SK-N-SH (cell line): ENCODE measurements around the gene PRSS58. TPM values are rescaled to one million over a fixed set of nuclear protein-coding genes. Genes with fewer than 3 reads are reported as not detected.

Source experiments
- CTCF ChIA-PET: fragments of 300-600, 350-600 bp; formaldehyde crosslinking; extraction: SDS; loops from one replicate; lab custom pipeline; 2021; lab: Yijun Ruan, JAX
- POLR2A ChIA-PET: fragments of 350-600 bp; sonication (Branson Sonifier 250); formaldehyde crosslinking; extraction: SDS; loops from one replicate; lab custom pipeline; 2020; ENCODE audit warnings: antibody characterized with exemption, inconsistent platforms; lab: Yijun Ruan, JAX
- DNase-seq: peaks from one replicate; pipeline ENCODE4 v3.0.0; 2012
- H2AFZ ChIP-seq: fragments of 200-600 bp; sonication (generic); 2 replicates; pipeline ENCODE4 v1.8.1; 2016; ENCODE audit warnings: antibody characterized with exemption, mild to moderate bottlenecking, low read depth
- H3F3A ChIP-seq: fragments of 200-600 bp; sonication (generic); replicated peaks from 2 replicates; pipeline ENCODE3; 2016; ENCODE audit warnings: antibody characterized with exemption, mild to moderate bottlenecking; ENCODE audit not compliant: insufficient read depth
- H3K27ac ChIP-seq, 2 experiments: fragments of 200-500 bp in 1 of 2; fragments of 200-600 bp in 1 of 2; sonication (Bioruptor generic) in 1 of 2; sonication (generic), shearing (Covaris generic) in 1 of 2; 2 replicates each; pipeline versions ENCODE4 v1.5.1 to v1.6.1; 2014 to 2016; ENCODE audit warnings: low read depth in 2 of 2, inconsistent platforms in 1 of 2, low read length in 1 of 2, mild to moderate bottlenecking in 1 of 2, mixed read lengths in 1 of 2
- H3K27me3 ChIP-seq: fragments of 200-600 bp; sonication (generic), shearing (Covaris generic); 2 replicates; pipeline ENCODE4 v1.6.1; 2016; ENCODE audit warnings: mixed run types; ENCODE audit not compliant: insufficient read depth
- H3K36me3 ChIP-seq, 2 experiments: fragments of 200-500 bp in 1 of 2; fragments of 200-600 bp in 1 of 2; sonication (Bioruptor generic) in 1 of 2; sonication (generic) in 1 of 2; replicated peaks in 1 of 2; 2 replicates each; pipeline versions ENCODE3 to v1.5.1; 2014 to 2016; ENCODE audit warnings: low read length in 1 of 2, mild to moderate bottlenecking in 1 of 2; ENCODE audit not compliant: insufficient read depth in 2 of 2, control insufficient read depth in 1 of 2
- H3K4me1 ChIP-seq, 2 experiments: fragments of 200-500 bp in 1 of 2; fragments of 200-600 bp in 1 of 2; sonication (Bioruptor generic) in 1 of 2; sonication (generic), shearing (Covaris generic) in 1 of 2; 2 replicates each; pipeline versions ENCODE4 v1.5.1 to v1.6.1; 2014 to 2016; ENCODE audit warnings: low read depth in 1 of 2, low read length in 1 of 2, mixed run types in 1 of 2; ENCODE audit not compliant: insufficient read depth in 2 of 2, control insufficient read depth in 1 of 2
- H3K4me2 ChIP-seq: fragments of 200-600 bp; sonication (generic), shearing (Covaris generic); 2 replicates; pipeline ENCODE4 v1.6.1; 2017; ENCODE audit warnings: mixed run types
- H3K4me3 ChIP-seq, 2 experiments: fragments of 200-500 bp in 1 of 2; fragments of 200-600 bp in 1 of 2; sonication (Bioruptor generic) in 1 of 2; sonication (generic), shearing (Covaris generic) in 1 of 2; 2 replicates each; pipeline versions ENCODE4 v1.5.1 to v1.8.1; 2014 to 2016; ENCODE audit warnings: low read depth in 2 of 2, inconsistent platforms in 1 of 2, low read length in 1 of 2, mild to moderate bottlenecking in 1 of 2, mixed read lengths in 1 of 2, moderate library complexity in 1 of 2
- H3K79me2 ChIP-seq: fragments of 200-600 bp; sonication (generic); 2 replicates; pipeline ENCODE4 v1.8.1; 2017; ENCODE audit warnings: mild to moderate bottlenecking; ENCODE audit not compliant: insufficient read depth
- H3K9ac ChIP-seq: fragments of 200-600 bp; sonication (generic); 2 replicates; pipeline ENCODE4 v1.6.1; 2017; ENCODE audit warnings: mixed run types
- H3K9me2 ChIP-seq: fragments of 200-600 bp; sonication (generic); 2 replicates; pipeline ENCODE4 v1.6.1; 2017; ENCODE audit warnings: mixed run types
- H3K9me3 ChIP-seq: fragments of 200-600 bp; sonication (generic); 2 replicates; pipeline ENCODE4 v1.6.1; 2017; ENCODE audit warnings: mixed run types, mild to moderate bottlenecking, moderate library complexity
- H4K20me1 ChIP-seq: fragments of 200-600 bp; sonication (generic); 2 replicates; pipeline ENCODE4 v1.6.1; 2017; ENCODE audit warnings: mild to moderate bottlenecking, mixed run types; ENCODE audit not compliant: insufficient read depth
- CHD2 ChIP-seq: fragments of 150-350 bp; IDR thresholded peaks from 2 replicates; pipeline ENCODE4 v1.6.1; 2018; ENCODE audit warnings: low read length; ENCODE audit not compliant: partially characterized antibody
- EP300 ChIP-seq, 2 experiments: IDR thresholded peaks; 2 replicates each; pipeline versions ENCODE4 v1.4.0 to v1.6.1; 2012; ENCODE audit warnings: borderline replicate concordance in 1 of 2, low read depth in 1 of 2, low read length in 1 of 2
- EZH2phosphoT487 ChIP-seq: fragments of 200-600 bp; sonication (generic); IDR thresholded peaks from 2 replicates; pipeline ENCODE4 v1.6.1; 2017; ENCODE audit warnings: low read depth, mixed run types, mild to moderate bottlenecking, antibody characterized with exemption, moderate library complexity, borderline replicate concordance
- FOXJ3 ChIP-seq: sonication (generic); formaldehyde crosslinking; IDR thresholded peaks from 2 replicates; pipeline ENCODE4 v1.5.1; 2020; ENCODE audit warnings: mild to moderate bottlenecking, missing genetic modification reagents
- FOXM1 ChIP-seq: IDR thresholded peaks from 2 replicates; pipeline ENCODE4 v1.4.0; 2012; ENCODE audit warnings: low read depth, mild to moderate bottlenecking
- JUND ChIP-seq: IDR thresholded peaks from 2 replicates; pipeline ENCODE4 v1.4.0; 2012
- MEF2A ChIP-seq: IDR thresholded peaks from 2 replicates; pipeline ENCODE4 v1.4.0; 2012; ENCODE audit warnings: low read depth, borderline replicate concordance
- MXI1 ChIP-seq: IDR thresholded peaks from 2 replicates; pipeline ENCODE4 v1.6.1; 2012; ENCODE audit warnings: mild to moderate bottlenecking, low read depth, low read length, improper control_type of control experiment
- NFIC ChIP-seq: IDR thresholded peaks from 2 replicates; pipeline ENCODE4 v1.4.0; 2012; ENCODE audit warnings: borderline replicate concordance
- POLR2AphosphoS5 ChIP-seq: IDR thresholded peaks from 2 replicates; pipeline ENCODE4 v1.6.1; 2012; ENCODE audit warnings: low read depth, low read length
- RCOR1 ChIP-seq: fragments of 150-350 bp; IDR thresholded peaks from 2 replicates; pipeline ENCODE4 v1.6.1; 2017; ENCODE audit warnings: antibody characterized with exemption, low read length
- RFX5 ChIP-seq: IDR thresholded peaks from 2 replicates; pipeline ENCODE4 v1.6.1; 2012; ENCODE audit warnings: mild to moderate bottlenecking, improper control_type of control experiment, low read length
- TCF12 ChIP-seq: IDR thresholded peaks from 2 replicates; pipeline ENCODE4 v1.4.0; 2012
- TEAD4 ChIP-seq: IDR thresholded peaks from 2 replicates; pipeline ENCODE4 v1.4.0; 2012; ENCODE audit warnings: mild to moderate bottlenecking, borderline replicate concordance; ENCODE audit not compliant: insufficient read depth
- WGBS: methylation state at CpG from one replicate; pipeline ENCODE4 v1.1.6; 2017; ENCODE audit warnings: low lambda C conversion rate; 5-methylcytosine and 5-hydroxymethylcytosine counted together
- polyA plus RNA-seq, 3 experiments: library from polyadenylated mRNA; depleted of rRNA; stranded (reverse); fragments of >200 nt; gene quantifications; 2 replicates each; pipeline ENCODE4 v1.2.3, GENCODE V29; 2012
- TF ChIP-seq, protein P1 (sequence below): IDR thresholded peaks from 2 replicates; pipeline ENCODE4 v1.4.0; 2012; ENCODE audit warnings: low read depth, borderline replicate concordance
- TF ChIP-seq, protein P2 (sequence below): fragments of 200-600 bp; sonication (generic); IDR thresholded peaks from 2 replicates; pipeline ENCODE4 v1.6.1; 2017; ENCODE audit warnings: antibody characterized with exemption, mild to moderate bottlenecking, moderate library complexity

PRSS58 gene
- polyA plus RNA-seq, 1 of the 3 experiments (the other 2 are of a cell fraction) = not detected

DNA sequence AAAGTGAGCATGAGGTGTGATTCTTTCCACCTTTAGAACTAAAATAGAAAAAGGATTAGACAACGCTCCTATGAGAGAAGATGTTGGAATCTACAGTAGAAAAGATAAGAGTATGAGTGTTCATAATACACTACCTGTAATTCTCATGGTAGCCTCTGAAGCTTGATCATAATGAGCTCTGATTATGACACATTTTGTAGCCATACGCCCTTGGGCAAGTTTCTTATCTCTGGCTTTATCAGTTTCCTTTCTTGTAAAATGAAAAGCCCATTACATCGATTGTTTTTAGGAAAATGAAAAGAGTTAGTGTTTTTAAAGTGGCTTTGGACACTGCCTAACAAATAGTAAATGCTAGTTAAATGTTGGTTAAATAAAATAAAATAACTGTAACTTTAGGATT lies 22.4 kb upstream of the PRSS58 start:
- TF ChIP-seq, protein P1, sequence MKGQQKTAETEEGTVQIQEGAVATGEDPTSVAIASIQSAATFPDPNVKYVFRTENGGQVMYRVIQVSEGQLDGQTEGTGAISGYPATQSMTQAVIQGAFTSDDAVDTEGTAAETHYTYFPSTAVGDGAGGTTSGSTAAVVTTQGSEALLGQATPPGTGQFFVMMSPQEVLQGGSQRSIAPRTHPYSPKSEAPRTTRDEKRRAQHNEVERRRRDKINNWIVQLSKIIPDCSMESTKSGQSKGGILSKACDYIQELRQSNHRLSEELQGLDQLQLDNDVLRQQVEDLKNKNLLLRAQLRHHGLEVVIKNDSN = no peak
- no peak for TF ChIP-seq TCF12
- TF ChIP-seq EZH2phosphoT487 = no peak
- TF ChIP-seq FOXM1 = no peak
- no peak for TF ChIP-seq MEF2A
- TF ChIP-seq TEAD4 = no peak
- TF ChIP-seq, protein P2, sequence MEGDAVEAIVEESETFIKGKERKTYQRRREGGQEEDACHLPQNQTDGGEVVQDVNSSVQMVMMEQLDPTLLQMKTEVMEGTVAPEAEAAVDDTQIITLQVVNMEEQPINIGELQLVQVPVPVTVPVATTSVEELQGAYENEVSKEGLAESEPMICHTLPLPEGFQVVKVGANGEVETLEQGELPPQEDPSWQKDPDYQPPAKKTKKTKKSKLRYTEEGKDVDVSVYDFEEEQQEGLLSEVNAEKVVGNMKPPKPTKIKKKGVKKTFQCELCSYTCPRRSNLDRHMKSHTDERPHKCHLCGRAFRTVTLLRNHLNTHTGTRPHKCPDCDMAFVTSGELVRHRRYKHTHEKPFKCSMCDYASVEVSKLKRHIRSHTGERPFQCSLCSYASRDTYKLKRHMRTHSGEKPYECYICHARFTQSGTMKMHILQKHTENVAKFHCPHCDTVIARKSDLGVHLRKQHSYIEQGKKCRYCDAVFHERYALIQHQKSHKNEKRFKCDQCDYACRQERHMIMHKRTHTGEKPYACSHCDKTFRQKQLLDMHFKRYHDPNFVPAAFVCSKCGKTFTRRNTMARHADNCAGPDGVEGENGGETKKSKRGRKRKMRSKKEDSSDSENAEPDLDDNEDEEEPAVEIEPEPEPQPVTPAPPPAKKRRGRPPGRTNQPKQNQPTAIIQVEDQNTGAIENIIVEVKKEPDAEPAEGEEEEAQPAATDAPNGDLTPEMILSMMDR = no peak
- TF ChIP-seq EP300 (IDR thresholded peaks at IDR 0.05; ENCODE audit: borderline replicate concordance in 1 of 2, low read depth in 1 of 2, low read length in 1 of 2) = no peak
- H3K4me2 ChIP-seq = no peak overlapping the region
- POLR2A ChIA-PET = no interaction called here

GRCh38 chr7:142279601-142280000 lies 21.7 kb upstream of the PRSS58 start:
- CTCF ChIA-PET = interaction anchor here (1.3 to 1.5 kb wide), 3 partner anchors 22 to 42 kb away, joined by 3 to 4 read pairs (median 3); no protein-coding TSS in a partner anchor

More for the DNA sequence above, 22.4 kb upstream of the PRSS58 start:
- H3K27ac ChIP-seq = no peak overlapping the region
- no peak overlapping the region for H3K4me3 ChIP-seq
- no peaks in the 10 kb centered on the region for H3K4me1 ChIP-seq
- no peaks in the 10 kb centered on the region for H3K79me2 ChIP-seq
- peaks cover 12% of the 10 kb centered on the region; the same call in 1 of the 2 replicates for H3K9me3 ChIP-seq
- WGBS = under 1% methylated on average over 3 of the region's 3 CpGs
- no peaks in the 10 kb centered on the region for H4K20me1 ChIP-seq
- no peaks in the 10 kb centered on the region for H3F3A ChIP-seq
- no peak for DNase-seq
- CTCF ChIA-PET = interaction anchor here (1.3 to 1.4 kb wide), 2 partner anchors 21 to 23 kb away, joined by 3 to 4 read pairs; no protein-coding TSS in a partner anchor
- no peak overlapping the region for H3K9ac ChIP-seq
- no peak overlapping the region for H2AFZ ChIP-seq
- no peaks in the 10 kb centered on the region; the same call in 1 of the 2 replicates for H3K27me3 ChIP-seq
- no peaks in the 10 kb centered on the region for H3K9me2 ChIP-seq
- no peaks in the 10 kb centered on the region for H3K36me3 ChIP-seq

More at GRCh38 chr7:142279601-142280000, 21.7 kb upstream of the PRSS58 start:
- H3K4me2 ChIP-seq = no peak overlapping the region
- no peaks in the 10 kb centered on the region for H3K36me3 ChIP-seq
- H3K9me2 ChIP-seq = no peaks in the 10 kb centered on the region
- DNase-seq = no peak
- no peak overlapping the region for H3K27ac ChIP-seq
- no peaks in the 10 kb centered on the region for H3K4me1 ChIP-seq
- peaks cover 12% of the 10 kb centered on the region; the same call in 1 of the 2 replicates for H3K9me3 ChIP-seq
- no peaks in the 10 kb centered on the region for H3F3A ChIP-seq
- no peak overlapping the region for H2AFZ ChIP-seq
- no peak overlapping the region for H3K9ac ChIP-seq
- no peak overlapping the region for H3K4me3 ChIP-seq
- WGBS = 0% methylated on average over 1 of the region's 1 CpG
- no peaks in the 10 kb centered on the region for H3K79me2 ChIP-seq
- no peaks in the 10 kb centered on the region; the same call in 1 of the 2 replicates for H3K27me3 ChIP-seq
- H4K20me1 ChIP-seq = no peaks in the 10 kb centered on the region
- TF ChIP-seq, protein P2 = no peak
- TF ChIP-seq FOXJ3 (CRISPR knock-in tag) = no peak
- TF ChIP-seq CHD2 = no peak
- TF ChIP-seq POLR2AphosphoS5 = no peak
- TF ChIP-seq RFX5 = no peak
- no peak for TF ChIP-seq NFIC
- TF ChIP-seq RCOR1 = no peak
- TF ChIP-seq JUND = no peak
- no peak for TF ChIP-seq MXI1
- POLR2A ChIA-PET = no interaction called here
